Measurements from ENCODE around the gene NUCKS1.

Gene NUCKS1

DNA sequence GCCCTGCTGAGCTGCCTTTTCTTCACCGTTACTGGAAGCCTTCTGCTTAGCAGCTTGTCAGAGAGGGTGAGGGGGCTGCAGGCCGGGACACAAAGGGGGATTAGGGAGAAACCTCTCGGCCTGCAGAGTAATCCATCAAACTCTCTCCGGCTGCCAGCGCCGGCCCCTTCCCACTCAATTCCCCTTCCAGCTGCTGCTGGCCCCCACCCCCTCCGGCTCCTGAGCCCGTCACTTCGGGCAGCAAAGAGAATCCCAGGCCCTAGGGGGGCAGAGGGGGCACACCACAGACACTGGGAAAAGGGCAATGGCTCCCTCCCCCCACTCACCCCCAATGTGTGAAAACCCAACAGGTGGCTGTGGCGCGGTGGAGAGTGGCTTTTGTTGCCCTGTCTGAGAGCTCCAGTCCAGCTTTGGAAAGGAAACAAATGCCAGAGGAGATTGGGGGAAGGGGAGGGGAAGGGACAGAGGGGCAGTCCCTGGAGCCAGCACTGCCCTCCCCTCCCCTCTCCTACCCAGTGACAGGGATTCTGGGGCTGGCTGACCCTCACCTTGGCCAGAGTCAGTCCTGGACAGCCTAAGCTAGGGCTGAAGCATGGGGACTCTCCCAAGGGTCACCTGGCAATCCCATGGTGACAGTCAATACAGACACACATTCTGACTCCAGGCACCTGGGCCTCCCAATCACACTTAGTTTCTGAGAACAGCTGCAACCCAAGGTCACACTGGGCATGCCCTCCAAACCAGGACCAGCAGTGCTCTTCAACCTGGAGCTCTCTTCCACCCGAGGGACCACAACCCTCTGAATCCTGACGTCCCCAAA, 79.2 kb downstream of the NUCKS1 start (continued):
- TF ChIP-seq, protein P1, sequence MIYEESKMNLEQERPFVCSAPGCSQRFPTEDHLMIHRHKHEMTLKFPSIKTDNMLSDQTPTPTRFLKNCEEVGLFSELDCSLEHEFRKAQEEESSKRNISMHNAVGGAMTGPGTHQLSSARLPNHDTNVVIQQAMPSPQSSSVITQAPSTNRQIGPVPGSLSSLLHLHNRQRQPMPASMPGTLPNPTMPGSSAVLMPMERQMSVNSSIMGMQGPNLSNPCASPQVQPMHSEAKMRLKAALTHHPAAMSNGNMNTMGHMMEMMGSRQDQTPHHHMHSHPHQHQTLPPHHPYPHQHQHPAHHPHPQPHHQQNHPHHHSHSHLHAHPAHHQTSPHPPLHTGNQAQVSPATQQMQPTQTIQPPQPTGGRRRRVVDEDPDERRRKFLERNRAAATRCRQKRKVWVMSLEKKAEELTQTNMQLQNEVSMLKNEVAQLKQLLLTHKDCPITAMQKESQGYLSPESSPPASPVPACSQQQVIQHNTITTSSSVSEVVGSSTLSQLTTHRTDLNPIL (CRISPR knock-in tag; IDR thresholded peaks at IDR 0.05; ENCODE audit: low read depth): no peak
- TF ChIP-seq, protein P2, sequence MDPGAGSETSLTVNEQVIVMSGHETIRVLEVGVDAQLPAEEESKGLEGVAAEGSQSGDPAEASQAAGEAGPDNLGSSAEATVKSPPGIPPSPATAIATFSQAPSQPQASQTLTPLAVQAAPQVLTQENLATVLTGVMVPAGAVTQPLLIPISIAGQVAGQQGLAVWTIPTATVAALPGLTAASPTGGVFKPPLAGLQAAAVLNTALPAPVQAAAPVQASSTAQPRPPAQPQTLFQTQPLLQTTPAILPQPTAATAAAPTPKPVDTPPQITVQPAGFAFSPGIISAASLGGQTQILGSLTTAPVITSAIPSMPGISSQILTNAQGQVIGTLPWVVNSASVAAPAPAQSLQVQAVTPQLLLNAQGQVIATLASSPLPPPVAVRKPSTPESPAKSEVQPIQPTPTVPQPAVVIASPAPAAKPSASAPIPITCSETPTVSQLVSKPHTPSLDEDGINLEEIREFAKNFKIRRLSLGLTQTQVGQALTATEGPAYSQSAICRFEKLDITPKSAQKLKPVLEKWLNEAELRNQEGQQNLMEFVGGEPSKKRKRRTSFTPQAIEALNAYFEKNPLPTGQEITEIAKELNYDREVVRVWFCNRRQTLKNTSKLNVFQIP (CRISPR knock-in tag; IDR thresholded peaks at IDR 0.05; ENCODE audit: borderline replicate concordance, low read depth): no peak
- TF ChIP-seq ZNF70 (CRISPR knock-in tag; IDR thresholded peaks at IDR 0.05) (no peak), ARNTL (CRISPR knock-in tag; IDR thresholded peaks at IDR 0.05; ENCODE audit: borderline replicate concordance, low read depth) (no peak), ZFP3 (CRISPR knock-in tag; IDR thresholded peaks at IDR 0.05) (no peak)

DNA sequence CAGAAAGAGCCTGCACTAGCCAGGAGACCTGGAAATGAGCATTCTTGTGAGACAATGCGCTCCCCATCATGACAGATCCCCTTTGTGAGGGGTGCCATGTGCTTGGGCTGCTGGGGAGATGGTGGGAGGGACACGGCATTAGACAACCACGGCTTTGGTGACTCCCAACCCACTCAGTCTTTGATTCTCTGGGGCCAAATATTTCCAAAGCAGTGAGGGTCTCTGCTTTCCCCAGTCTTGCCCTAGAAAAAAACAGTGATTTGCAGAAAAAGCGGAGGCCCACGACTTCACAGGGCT, 79.9 kb downstream of the NUCKS1 start:
- no peak for ATAC-seq
- no peak for TF ChIP-seq BACH2 (CRISPR knock-in tag; IDR thresholded peaks at IDR 0.05; ENCODE audit: borderline replicate concordance)
- no peak for TF ChIP-seq PPARA (CRISPR knock-in tag; IDR thresholded peaks at IDR 0.05; ENCODE audit: borderline replicate concordance)
- TF ChIP-seq TCF4 (CRISPR knock-in tag; IDR thresholded peaks at IDR 0.05; ENCODE audit: borderline replicate concordance): no peak
- TF ChIP-seq, protein P3, sequence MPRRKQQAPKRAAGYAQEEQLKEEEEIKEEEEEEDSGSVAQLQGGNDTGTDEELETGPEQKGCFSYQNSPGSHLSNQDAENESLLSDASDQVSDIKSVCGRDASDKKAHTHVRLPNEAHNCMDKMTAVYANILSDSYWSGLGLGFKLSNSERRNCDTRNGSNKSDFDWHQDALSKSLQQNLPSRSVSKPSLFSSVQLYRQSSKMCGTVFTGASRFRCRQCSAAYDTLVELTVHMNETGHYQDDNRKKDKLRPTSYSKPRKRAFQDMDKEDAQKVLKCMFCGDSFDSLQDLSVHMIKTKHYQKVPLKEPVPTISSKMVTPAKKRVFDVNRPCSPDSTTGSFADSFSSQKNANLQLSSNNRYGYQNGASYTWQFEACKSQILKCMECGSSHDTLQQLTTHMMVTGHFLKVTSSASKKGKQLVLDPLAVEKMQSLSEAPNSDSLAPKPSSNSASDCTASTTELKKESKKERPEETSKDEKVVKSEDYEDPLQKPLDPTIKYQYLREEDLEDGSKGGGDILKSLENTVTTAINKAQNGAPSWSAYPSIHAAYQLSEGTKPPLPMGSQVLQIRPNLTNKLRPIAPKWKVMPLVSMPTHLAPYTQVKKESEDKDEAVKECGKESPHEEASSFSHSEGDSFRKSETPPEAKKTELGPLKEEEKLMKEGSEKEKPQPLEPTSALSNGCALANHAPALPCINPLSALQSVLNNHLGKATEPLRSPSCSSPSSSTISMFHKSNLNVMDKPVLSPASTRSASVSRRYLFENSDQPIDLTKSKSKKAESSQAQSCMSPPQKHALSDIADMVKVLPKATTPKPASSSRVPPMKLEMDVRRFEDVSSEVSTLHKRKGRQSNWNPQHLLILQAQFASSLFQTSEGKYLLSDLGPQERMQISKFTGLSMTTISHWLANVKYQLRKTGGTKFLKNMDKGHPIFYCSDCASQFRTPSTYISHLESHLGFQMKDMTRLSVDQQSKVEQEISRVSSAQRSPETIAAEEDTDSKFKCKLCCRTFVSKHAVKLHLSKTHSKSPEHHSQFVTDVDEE (CRISPR knock-in tag; IDR thresholded peaks at IDR 0.05): no peak
- TF ChIP-seq, protein P4, sequence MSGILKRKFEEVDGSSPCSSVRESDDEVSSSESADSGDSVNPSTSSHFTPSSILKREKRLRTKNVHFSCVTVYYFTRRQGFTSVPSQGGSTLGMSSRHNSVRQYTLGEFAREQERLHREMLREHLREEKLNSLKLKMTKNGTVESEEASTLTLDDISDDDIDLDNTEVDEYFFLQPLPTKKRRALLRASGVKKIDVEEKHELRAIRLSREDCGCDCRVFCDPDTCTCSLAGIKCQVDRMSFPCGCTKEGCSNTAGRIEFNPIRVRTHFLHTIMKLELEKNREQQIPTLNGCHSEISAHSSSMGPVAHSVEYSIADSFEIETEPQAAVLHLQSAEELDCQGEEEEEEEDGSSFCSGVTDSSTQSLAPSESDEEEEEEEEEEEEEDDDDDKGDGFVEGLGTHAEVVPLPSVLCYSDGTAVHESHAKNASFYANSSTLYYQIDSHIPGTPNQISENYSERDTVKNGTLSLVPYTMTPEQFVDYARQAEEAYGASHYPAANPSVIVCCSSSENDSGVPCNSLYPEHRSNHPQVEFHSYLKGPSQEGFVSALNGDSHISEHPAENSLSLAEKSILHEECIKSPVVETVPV (CRISPR knock-in tag; IDR thresholded peaks at IDR 0.05): no peak

DNA sequence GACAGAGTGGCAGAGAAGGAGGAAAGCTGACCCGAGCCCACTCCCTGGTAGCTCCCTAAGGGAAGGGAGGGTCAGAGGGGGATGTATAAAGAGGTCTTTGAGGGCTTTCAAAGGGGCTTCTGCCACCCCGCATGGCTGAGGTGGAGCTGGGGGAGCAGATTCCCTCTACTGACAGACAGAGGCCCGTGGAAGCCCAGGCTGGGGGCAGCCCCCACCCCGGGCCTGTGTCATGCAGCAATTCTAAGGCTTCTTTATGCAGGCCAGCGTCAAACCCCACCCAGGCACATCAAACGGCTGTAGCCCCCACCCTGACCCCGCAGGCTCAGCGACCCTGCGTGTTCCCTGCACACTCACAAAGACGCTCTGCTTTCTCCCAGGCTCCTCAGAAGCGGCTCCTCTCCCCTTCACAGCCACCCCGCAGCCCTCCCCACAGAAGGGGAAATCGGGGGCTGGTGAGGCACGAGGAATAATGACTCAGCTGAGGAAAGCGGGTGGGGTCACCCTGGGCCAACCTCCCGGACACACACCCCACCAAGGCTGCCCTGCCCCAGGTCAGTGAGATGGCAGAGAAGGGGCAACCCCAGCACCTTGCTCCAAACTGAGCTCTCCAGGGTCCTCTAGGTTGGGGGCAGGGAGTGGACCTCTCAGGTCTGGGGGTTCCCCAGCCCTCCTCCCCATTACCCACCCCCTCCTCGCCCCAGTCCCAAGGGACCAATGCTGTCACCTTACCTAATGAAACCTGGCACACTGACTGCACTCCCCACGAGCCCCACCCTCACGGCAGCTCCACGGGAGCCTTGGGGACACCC, 80.4 kb downstream of the NUCKS1 start:
- ATAC-seq: no peak

More for the DNA sequence above, 80.4 kb downstream of the NUCKS1 start:
- TF ChIP-seq ESRRG (CRISPR knock-in tag; IDR thresholded peaks at IDR 0.05): no peak
- TF ChIP-seq, protein P4 (CRISPR knock-in tag; IDR thresholded peaks at IDR 0.05): no peak
- TF ChIP-seq, protein P5, sequence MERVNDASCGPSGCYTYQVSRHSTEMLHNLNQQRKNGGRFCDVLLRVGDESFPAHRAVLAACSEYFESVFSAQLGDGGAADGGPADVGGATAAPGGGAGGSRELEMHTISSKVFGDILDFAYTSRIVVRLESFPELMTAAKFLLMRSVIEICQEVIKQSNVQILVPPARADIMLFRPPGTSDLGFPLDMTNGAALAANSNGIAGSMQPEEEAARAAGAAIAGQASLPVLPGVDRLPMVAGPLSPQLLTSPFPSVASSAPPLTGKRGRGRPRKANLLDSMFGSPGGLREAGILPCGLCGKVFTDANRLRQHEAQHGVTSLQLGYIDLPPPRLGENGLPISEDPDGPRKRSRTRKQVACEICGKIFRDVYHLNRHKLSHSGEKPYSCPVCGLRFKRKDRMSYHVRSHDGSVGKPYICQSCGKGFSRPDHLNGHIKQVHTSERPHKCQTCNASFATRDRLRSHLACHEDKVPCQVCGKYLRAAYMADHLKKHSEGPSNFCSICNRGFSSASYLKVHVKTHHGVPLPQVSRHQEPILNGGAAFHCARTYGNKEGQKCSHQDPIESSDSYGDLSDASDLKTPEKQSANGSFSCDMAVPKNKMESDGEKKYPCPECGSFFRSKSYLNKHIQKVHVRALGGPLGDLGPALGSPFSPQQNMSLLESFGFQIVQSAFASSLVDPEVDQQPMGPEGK (CRISPR knock-in tag; IDR thresholded peaks at IDR 0.05; ENCODE audit: borderline replicate concordance): no peak
- no peak for TF ChIP-seq PPARA (CRISPR knock-in tag; IDR thresholded peaks at IDR 0.05; ENCODE audit: borderline replicate concordance)
